Fibroblast of villous mesenchyme (primary cell): ENCODE results near the gene HUS1B. TPM values are rescaled to one million over a fixed set of nuclear protein-coding genes. Genes with fewer than 3 reads are reported as not detected.
A peak's percentile ranks its signal among the peaks of the same experiment; 100 is the strongest.

Experiments
- DNase-seq: peaks from one replicate; pipeline ENCODE4 v3.0.0-alpha.2; 2010; ENCODE audit warnings: low read depth
- H3K4me3 ChIP-seq: 2 replicates; pipeline ENCODE4 v1.5.1; 2011; ENCODE audit warnings: low read depth, mild to moderate bottlenecking, low read length
- total RNA-seq: library from RNA; depleted of rRNA; stranded (reverse); fragments of >200 nt; gene quantifications from 2 replicates; pipeline ENCODE4 v1.2.3, GENCODE V29; 2012
- TF ChIP-seq, protein P1 (sequence below): IDR thresholded peaks from 2 replicates; pipeline ENCODE4 v1.5.1; 2012; ENCODE audit warnings: low read depth, mild to moderate bottlenecking, low read length; ENCODE audit not compliant: insufficient read depth

The HUS1B gene
- total RNA-seq, 1 donor: 0.86 TPM

- H3K4me3 ChIP-seq: no peak overlapping the region
- TF ChIP-seq, protein P1, sequence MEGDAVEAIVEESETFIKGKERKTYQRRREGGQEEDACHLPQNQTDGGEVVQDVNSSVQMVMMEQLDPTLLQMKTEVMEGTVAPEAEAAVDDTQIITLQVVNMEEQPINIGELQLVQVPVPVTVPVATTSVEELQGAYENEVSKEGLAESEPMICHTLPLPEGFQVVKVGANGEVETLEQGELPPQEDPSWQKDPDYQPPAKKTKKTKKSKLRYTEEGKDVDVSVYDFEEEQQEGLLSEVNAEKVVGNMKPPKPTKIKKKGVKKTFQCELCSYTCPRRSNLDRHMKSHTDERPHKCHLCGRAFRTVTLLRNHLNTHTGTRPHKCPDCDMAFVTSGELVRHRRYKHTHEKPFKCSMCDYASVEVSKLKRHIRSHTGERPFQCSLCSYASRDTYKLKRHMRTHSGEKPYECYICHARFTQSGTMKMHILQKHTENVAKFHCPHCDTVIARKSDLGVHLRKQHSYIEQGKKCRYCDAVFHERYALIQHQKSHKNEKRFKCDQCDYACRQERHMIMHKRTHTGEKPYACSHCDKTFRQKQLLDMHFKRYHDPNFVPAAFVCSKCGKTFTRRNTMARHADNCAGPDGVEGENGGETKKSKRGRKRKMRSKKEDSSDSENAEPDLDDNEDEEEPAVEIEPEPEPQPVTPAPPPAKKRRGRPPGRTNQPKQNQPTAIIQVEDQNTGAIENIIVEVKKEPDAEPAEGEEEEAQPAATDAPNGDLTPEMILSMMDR: no peak
- peak; percentile 45 for DNase-seq
Measured at GRCh38 chr6:626236-626635, 30.7 kb downstream of the HUS1B start.

- no peak overlapping the region for H3K4me3 ChIP-seq
- DNase-seq: peak; percentile 64
- TF ChIP-seq, protein P1: peak; percentile 33
Measured at GRCh38 chr6:624979-625378, 31.9 kb downstream of the HUS1B start.

DNA sequence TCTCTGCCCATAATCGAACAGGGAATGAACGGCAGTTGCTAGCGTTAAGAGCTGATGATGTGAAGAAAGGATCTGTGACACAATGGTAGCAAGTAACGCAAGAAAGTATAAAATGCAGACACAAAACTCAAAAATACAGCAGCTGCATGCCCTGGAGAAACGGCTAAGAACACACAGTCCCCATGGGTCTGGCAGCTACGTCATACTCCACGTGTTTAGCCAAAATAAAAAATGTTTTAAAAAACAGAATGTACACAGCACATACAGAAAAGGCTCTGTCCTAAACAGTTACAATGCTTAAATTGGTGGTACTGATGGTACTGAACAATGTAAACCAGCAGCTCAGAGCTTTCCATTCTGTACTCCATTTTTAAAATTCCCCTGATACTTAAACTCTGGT, 34.4 kb downstream of the HUS1B start:
- TF ChIP-seq, protein P1: no peak
- no peak for DNase-seq
- H3K4me3 ChIP-seq: no peak overlapping the region

- TF ChIP-seq, protein P1: no peak
- DNase-seq: no peak
Measured at GRCh38 chr6:621931-622330, 35.0 kb downstream of the HUS1B start.

DNA sequence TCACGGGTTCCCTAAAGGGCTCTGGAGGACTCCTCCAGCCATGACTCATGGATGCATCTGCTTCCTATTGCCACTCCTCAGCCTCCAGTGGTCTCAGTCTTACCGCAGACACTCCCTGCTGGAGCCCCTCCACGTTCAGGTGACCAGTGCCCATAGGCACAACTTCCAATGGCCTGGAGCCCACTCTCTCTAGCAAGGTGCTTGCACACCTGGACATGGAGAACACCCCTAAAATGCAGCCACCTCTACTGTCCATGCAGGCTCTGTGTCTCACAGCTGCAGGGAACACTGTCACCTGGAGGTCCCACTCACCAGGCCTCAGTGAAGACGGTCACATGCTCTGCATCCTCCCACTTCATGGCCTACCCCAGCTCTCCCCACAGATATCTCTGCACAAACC, 36.0 kb downstream of the HUS1B start:
- TF ChIP-seq, protein P1: no peak
- no peak for DNase-seq
- H3K4me3 ChIP-seq: no peak overlapping the region

More at GRCh38 chr6:621931-622330, 35.0 kb downstream of the HUS1B start:
- H3K4me3 ChIP-seq: no peak overlapping the region

- DNase-seq: no peak
- no peak overlapping the region for H3K4me3 ChIP-seq
- TF ChIP-seq, protein P1: no peak
Measured at GRCh38 chr6:620166-620565, 36.7 kb downstream of the HUS1B start.

DNA sequence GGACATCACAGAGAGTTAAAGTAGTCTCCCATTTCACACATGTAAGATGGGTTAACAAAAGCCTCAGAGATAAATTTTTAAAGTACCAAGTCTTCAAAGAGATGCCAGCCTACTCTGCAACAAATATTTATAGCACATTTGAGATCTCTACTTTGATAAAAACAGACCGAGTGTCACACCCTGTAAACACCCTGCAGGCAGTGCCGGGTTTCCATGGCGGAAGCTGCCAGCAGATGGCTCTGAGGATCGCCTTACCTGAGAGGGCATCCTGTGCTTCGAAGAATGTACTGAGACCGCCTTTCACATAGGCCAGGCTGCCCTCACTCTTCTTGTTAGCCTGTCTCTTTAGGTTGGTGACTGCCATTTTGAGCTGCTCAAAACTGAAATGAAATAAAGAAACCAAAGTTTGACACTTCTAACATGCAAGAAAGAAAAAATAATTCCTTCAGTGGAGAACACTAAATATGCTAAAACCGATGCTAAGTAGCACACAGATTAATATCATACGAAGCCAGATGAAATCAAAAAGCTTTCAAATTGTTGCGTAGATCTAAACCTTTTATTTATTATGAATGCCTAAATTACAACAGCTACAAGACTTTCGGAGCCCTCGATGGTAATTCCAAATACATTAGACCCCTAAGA, 39.3 kb downstream of the HUS1B start:
- H3K4me3 ChIP-seq: no peak overlapping the region
- DNase-seq: no peak
- TF ChIP-seq, protein P1: no peak
